KMS-11 (cell line): Measurements from ENCODE around the gene SLC27A5.

ENCODE experiments used
- H2AFZ ChIP-seq: fragments of 200-600 bp; sonication (generic); 2 replicates; pipeline ENCODE4 v1.6.1; 2016; ENCODE audit warnings: antibody characterized with exemption, mixed run types, low read depth
- H3K27ac ChIP-seq: fragments of 200-600 bp; sonication (generic); 2 replicates; pipeline ENCODE4 v1.6.1; 2016; ENCODE audit warnings: mild to moderate bottlenecking, mixed run types
- H3K27me3 ChIP-seq: fragments of 200-600 bp; sonication (generic); 2 replicates; pipeline ENCODE4 v1.6.1; 2017; ENCODE audit warnings: mild to moderate bottlenecking, low read depth, mixed run types, moderate library complexity; ENCODE audit not compliant: insufficient read depth
- H3K36me3 ChIP-seq: fragments of 200-600 bp; sonication (generic); 2 replicates; pipeline ENCODE4 v1.6.1; 2017; ENCODE audit warnings: mild to moderate bottlenecking, mixed run types; ENCODE audit not compliant: insufficient read depth
- H3K4me1 ChIP-seq: fragments of 200-600 bp; sonication (generic); 2 replicates; pipeline ENCODE4 v1.6.1; 2016; ENCODE audit warnings: mild to moderate bottlenecking, low read depth, mixed run types; ENCODE audit not compliant: poor library complexity, severe bottlenecking
- H3K4me2 ChIP-seq: fragments of 200-600 bp; sonication (generic); 2 replicates; pipeline ENCODE4 v1.7.0; 2016; ENCODE audit warnings: mild to moderate bottlenecking, mixed run types
- H3K4me3 ChIP-seq: fragments of 200-600 bp; sonication (generic); IDR thresholded peaks from 2 replicates; pipeline ENCODE4 v1.6.1; 2017; ENCODE audit warnings: low read depth, low read length, mixed read lengths; ENCODE audit not compliant: insufficient read depth
- H3K79me2 ChIP-seq: fragments of 200-600 bp; sonication (generic); 2 replicates; pipeline ENCODE4 v1.6.1; 2016; ENCODE audit warnings: low read depth, mixed run types; ENCODE audit not compliant: insufficient read depth
- H3K9ac ChIP-seq: fragments of 200-600 bp; sonication (generic); 2 replicates; pipeline ENCODE4 v1.6.1; 2016; ENCODE audit warnings: mild to moderate bottlenecking, mixed run types
- H4K20me1 ChIP-seq: fragments of 200-600 bp; sonication (generic); 2 replicates; pipeline ENCODE4 v1.6.1; 2016; ENCODE audit warnings: mild to moderate bottlenecking, mixed run types; ENCODE audit not compliant: insufficient read depth
- TF ChIP-seq, protein P1 (sequence below): fragments of 200-600 bp; sonication (generic); conservative IDR thresholded peaks from 2 replicates; pipeline ENCODE4 v1.6.1; 2017; ENCODE audit warnings: low read depth, mild to moderate bottlenecking, antibody characterized with exemption, low read length, moderate library complexity, mixed read lengths

The SLC27A5 gene

DNA sequence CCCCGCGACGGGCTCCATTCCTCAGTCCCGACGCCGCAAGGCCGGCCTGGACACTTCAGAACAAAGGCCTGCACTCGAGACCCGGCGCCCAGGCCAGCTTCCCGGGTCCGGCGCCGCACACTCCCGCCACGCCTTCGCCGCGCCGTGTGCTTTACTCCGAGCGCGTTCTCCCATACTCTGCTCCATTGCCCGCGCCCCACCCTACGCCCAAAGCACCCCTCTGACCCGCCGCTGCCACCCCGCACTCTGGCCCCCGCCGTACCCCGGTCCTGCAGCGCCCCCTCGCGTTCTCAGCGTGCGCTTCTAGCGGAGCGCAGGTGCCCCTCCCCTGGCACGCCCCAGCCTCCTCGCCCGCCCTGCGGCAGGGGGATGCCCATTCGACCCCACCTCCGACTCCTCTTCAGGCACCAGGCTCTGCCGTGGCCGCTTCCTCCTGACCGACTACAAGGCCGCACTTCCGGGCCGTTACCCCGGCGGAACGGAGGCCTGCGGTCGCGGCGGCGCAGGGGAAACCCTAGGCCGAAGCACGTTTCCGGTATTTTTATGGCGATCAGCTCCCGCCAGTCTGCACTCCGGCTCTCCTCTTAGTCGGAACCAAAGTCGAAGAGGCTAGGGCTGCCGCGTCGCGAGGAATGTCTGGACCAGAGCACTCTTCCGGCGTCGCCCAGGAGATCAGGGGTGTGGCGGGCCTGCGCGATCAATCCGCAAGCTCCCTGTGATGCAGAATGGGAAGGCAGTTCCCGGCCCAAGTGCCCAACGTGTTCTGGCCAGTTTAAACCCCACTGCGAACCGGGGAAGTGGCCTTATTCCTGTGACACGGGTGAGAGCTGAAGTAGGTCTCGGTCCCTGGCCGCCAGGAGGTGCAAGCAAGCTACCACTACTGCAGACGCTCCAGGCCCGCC is 7.8 kb upstream of the SLC27A5 start, which contains the start of gene ZBTB45:
TSS of gene ZBTB45 (minus strand) at position 456 of the 902 bp plus-strand sequence. CDS start 2,137 bp downstream, outside the sequence.
- H2AFZ ChIP-seq, result peak within 1 kb of the TSS; percentile 82
- TF ChIP-seq, protein P1, sequence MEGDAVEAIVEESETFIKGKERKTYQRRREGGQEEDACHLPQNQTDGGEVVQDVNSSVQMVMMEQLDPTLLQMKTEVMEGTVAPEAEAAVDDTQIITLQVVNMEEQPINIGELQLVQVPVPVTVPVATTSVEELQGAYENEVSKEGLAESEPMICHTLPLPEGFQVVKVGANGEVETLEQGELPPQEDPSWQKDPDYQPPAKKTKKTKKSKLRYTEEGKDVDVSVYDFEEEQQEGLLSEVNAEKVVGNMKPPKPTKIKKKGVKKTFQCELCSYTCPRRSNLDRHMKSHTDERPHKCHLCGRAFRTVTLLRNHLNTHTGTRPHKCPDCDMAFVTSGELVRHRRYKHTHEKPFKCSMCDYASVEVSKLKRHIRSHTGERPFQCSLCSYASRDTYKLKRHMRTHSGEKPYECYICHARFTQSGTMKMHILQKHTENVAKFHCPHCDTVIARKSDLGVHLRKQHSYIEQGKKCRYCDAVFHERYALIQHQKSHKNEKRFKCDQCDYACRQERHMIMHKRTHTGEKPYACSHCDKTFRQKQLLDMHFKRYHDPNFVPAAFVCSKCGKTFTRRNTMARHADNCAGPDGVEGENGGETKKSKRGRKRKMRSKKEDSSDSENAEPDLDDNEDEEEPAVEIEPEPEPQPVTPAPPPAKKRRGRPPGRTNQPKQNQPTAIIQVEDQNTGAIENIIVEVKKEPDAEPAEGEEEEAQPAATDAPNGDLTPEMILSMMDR, result peak; percentile 80

DNA sequence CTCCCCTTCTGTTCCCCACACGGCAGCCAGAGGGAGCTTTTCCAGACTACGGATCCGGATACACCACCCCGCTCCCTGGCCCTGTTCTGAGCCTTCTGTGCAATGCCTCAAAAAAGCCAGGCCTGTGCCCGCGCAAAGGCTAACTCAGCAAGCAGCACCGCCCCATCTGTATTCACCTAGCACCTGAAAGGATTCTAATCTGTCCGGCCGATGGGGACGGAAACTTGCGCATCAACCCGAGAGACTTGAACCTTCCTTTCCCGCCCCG is 7.2 kb upstream of the SLC27A5 start:
- peak overlapping the region; percentile 82 for H2AFZ ChIP-seq
- H4K20me1 ChIP-seq, result no peaks in the 10 kb centered on the region
- TF ChIP-seq, protein P1, result no peak
- H3K4me2 ChIP-seq, result peak overlapping the region; percentile 51
- H3K27me3 ChIP-seq, result no peaks in the 10 kb centered on the region
- H3K79me2 ChIP-seq, result peaks cover 25% of the 10 kb centered on the region
- no peaks in the 10 kb centered on the region for H3K36me3 ChIP-seq
- H3K27ac ChIP-seq, result peak overlapping the region; percentile 83
- peak overlapping the region; percentile 90 for H3K9ac ChIP-seq
- H3K4me3 ChIP-seq, result no peak overlapping the region
- peaks cover 23% of the 10 kb centered on the region for H3K4me1 ChIP-seq

More for the DNA sequence above, 7.8 kb upstream of the SLC27A5 start, which contains the start of gene ZBTB45:
- H3K4me3 ChIP-seq, result no peak within 1 kb of the TSS
- H3K79me2 ChIP-seq, result peaks cover 22% of the 10 kb centered on the region
- H3K27ac ChIP-seq, result peak within 1 kb of the TSS; percentile 83
- no peaks in the 10 kb centered on the region for H3K36me3 ChIP-seq
- no peaks in the 10 kb centered on the region for H4K20me1 ChIP-seq
- H3K4me2 ChIP-seq, result peak within 1 kb of the TSS; percentile 62
- peak within 1 kb of the TSS; percentile 90 for H3K9ac ChIP-seq
- peaks cover 23% of the 10 kb centered on the region for H3K4me1 ChIP-seq
- no peaks in the 10 kb centered on the region for H3K27me3 ChIP-seq

DNA sequence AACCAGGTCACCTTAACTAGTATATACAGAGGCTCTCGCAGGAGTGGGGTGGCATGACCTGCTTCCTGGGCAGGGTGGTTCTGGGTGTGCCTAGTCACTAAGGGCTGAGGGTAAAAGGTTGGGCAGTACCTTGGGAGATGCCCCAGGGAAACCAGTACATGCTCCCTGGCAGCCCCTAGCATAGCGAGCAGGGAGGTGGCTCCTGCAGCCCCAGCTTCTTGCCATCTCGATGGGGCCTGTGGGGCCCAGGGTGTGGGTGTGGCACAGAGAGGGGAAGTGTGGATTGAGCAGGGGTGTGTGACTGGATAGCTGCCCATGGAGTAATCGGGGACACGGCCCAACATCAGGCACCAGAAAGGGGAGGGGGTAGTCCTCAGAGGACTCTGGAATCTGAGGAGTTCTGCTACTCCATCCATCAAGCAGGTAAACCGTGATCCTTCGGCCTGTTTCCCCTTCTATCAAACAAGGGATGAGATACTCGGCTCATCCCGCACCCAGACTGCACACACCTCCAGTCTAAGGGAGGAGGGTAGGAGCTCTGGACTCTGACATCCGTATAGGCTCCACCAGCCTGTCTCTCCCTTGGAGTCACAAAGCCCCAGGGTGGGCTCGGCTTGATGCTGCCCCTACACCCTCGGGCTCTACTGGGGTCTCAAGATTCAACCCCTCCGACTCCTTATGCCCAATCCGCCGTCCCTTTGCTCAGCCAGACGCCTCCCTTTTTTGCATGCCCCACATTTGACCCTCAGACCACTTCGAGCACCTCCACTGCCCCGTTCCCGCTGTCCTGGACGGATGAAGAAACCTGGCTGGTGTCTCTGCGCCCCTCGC is 6.7 kb upstream of the SLC27A5 start:
- Histone ChIP-seq H3K36me3 (no peaks in the 10 kb centered on the region), H4K20me1 (no peaks in the 10 kb centered on the region), H3K4me3 (no peak overlapping the region), H3K9ac (peak overlapping the region; percentile 90), H3K27me3 (no peaks in the 10 kb centered on the region), H3K79me2 (peaks cover 25% of the 10 kb centered on the region), H3K27ac (peak overlapping the region; percentile 83), H2AFZ (peak overlapping the region; percentile 82), H3K4me2 (peak overlapping the region; percentile 51), H3K4me1 (peaks cover 27% of the 10 kb centered on the region)
- TF ChIP-seq, protein P1, result no peak

DNA sequence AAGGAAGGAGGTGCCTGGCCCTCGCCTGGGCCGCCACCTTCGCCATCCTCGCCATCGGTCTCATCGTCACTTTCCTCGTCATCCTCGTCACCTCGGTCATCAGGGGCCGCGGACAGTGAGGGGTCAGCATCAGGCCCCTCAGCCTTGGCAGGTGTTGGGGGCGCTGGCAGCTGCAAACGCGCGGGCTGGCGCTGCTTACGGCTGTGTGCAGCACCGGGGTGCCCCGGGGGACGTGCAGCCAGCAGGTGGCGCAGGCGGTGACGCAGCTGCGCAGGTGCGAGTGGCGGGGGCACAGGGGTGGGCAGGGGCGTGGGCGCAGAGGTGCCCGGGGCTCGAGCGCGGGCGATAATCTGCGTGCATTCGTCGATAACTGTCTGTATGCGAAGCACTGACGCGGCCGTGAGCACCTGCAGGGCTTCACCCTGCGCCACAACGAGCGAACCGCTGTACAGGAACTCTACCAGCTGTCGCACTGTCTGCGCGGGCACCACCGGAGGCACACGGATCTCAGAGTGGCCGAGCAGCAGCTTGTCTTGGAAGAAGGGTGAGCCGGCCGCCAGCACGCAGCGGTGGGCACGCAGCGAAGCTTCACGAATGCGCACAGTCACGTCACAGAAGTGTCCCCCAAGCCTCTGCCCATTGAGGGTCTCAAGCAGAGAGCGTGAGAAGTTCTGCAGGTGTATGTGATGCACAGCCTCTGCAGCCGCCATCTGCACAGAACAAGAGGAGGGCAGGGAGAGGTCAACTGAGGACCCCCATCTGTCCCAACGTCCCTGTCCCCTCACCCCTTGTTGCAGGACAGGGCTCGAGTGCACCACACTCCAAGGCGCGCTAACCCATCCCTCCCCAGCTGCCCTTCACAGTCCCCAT is 5.4 kb upstream of the SLC27A5 start:
- H2AFZ ChIP-seq, result no peak overlapping the region
- H3K4me1 ChIP-seq, result peaks cover 30% of the 10 kb centered on the region
- H3K27ac ChIP-seq, result no peak overlapping the region
- H3K9ac ChIP-seq, result no peak overlapping the region
- no peaks in the 10 kb centered on the region for H4K20me1 ChIP-seq
- peaks cover 25% of the 10 kb centered on the region for H3K79me2 ChIP-seq
- H3K4me2 ChIP-seq, result no peak overlapping the region
- no peaks in the 10 kb centered on the region for H3K27me3 ChIP-seq
- H3K4me3 ChIP-seq, result no peak overlapping the region
- no peaks in the 10 kb centered on the region for H3K36me3 ChIP-seq
- TF ChIP-seq, protein P1, result 0 out of 2 replicates have a peak, but pooled peaks have one; percentile 14
